Epithelial cell of esophagus (primary cell): ENCODE measurements around the gene HRCT1.

Source experiments
- DNase-seq: peaks from one replicate; pipeline ENCODE4 v3.0.0; 2010; ENCODE audit warnings: low read depth
- H3K4me3 ChIP-seq: 2 replicates; pipeline ENCODE4 v1.5.1; 2011; ENCODE audit warnings: mild to moderate bottlenecking, low read length, control low read depth
- TF ChIP-seq, protein P1 (sequence below): IDR thresholded peaks from 2 replicates; pipeline ENCODE4 v1.5.1; 2011; ENCODE audit warnings: low read depth, mild to moderate bottlenecking, low read length, control low read depth, inconsistent platforms; ENCODE audit not compliant: insufficient read depth; ENCODE audit errors: missing control alignments

Gene HRCT1

DNA sequence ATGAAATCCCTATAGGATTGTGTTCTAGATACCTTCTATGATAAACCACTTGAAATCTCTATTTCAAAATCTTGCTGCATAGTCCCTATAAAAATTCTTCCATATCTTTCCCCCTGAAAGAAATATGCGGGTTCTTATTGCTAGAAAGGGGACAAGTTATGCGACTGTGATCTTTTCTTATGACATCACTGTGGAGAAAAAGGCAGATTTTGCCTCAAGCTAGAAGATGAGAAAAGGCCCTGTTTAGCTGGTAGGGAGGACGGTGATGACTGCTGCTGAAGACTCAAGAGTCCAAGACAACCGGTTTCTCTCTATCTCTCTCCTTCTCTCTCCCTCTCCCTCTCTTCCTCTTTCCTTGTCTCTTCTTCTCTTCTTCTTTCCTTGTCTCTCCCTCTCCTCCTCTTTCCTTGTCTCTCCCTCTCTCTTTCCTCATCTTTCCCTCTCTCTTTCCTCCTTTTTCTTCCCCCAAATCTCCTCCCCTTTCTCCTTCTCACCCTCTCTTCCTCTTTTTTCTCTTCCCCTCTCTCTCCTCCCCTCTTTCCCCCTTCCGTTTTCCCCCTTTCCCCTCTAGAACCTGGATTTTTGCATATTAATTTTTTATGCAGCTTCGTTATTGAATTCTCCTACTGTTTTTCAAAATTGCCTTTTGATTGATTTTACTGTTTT is 46.7 kb downstream of the HRCT1 start:
- DNase-seq = no peak
- TF ChIP-seq, protein P1, sequence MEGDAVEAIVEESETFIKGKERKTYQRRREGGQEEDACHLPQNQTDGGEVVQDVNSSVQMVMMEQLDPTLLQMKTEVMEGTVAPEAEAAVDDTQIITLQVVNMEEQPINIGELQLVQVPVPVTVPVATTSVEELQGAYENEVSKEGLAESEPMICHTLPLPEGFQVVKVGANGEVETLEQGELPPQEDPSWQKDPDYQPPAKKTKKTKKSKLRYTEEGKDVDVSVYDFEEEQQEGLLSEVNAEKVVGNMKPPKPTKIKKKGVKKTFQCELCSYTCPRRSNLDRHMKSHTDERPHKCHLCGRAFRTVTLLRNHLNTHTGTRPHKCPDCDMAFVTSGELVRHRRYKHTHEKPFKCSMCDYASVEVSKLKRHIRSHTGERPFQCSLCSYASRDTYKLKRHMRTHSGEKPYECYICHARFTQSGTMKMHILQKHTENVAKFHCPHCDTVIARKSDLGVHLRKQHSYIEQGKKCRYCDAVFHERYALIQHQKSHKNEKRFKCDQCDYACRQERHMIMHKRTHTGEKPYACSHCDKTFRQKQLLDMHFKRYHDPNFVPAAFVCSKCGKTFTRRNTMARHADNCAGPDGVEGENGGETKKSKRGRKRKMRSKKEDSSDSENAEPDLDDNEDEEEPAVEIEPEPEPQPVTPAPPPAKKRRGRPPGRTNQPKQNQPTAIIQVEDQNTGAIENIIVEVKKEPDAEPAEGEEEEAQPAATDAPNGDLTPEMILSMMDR = no peak
- no peak overlapping the region for H3K4me3 ChIP-seq

DNA sequence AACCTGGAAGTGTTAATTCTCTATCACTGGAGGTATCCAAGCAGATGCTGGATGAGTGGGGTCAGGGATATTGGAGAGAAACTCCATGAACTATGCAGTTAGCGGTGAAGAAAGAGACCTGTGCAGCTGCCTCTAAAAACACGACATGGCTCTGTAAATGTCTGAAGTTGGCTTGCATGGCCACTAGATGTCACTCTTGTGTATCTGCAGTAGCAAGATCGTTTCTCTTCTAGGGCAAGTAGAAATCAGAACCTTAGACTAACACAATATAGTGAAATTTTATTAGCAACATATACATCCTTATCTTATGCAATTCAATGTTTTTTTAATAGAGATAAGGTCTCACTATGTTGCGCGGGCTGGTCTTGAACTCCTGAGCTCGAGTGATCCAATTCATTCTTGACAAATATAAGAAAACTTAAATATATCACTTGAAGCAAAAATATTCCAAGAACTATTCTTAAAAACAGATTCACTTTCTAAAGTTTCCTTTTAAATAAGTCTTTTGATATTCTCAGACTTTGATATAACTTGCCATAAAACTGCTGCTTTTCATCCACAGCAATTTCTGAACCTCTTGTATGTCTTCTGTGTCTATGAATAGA is 49.0 kb downstream of the HRCT1 start:
- TF ChIP-seq, protein P1 = peak; percentile 93
- DNase-seq = peak; percentile 81
- H3K4me3 ChIP-seq = no peak overlapping the region

DNA sequence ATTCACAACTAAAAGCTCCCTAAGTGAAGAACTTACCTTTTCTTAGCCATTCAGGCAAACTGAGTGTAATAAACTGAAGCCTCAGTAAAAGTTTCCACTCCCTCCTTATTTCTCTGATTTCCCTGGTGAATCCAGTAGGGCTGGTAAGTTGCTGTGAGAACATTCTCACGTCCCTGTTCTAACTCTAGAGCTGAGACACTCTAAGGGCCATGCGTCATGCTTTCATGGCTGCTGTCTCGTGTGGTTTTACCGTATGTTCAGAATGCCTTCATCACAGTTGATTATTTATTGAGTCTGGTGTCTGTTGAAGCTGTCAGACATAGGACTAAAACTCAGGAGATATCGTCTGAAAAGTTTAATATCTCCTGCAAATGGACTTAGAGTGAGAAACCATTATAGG is 50.6 kb downstream of the HRCT1 start:
- TF ChIP-seq, protein P1 = no peak
- DNase-seq = no peak
- H3K4me3 ChIP-seq = no peak overlapping the region
